Esophagus (tissue), 2 donors: ENCODE measurements around the gene PHF19. TPM values are rescaled to one million over a fixed set of nuclear protein-coding genes. Genes with fewer than 3 reads are reported as not detected.

Source experiments
- H3K27ac ChIP-seq, 2 donors: one replicate each; pipeline ENCODE4 v1.5.1; 2013; ENCODE audit warnings: low read depth in 2 of 2, mild to moderate bottlenecking in 2 of 2, inconsistent platforms in 1 of 2, low read length in 1 of 2, moderate library complexity in 1 of 2
- H3K27me3 ChIP-seq, 2 donors: one replicate each; pipeline ENCODE4 v1.6.1; 2013; ENCODE audit warnings: low read length in 2 of 2, control low read depth in 1 of 2, mild to moderate bottlenecking in 1 of 2; ENCODE audit not compliant: insufficient read depth in 2 of 2, control insufficient read depth in 1 of 2
- H3K36me3 ChIP-seq, 2 donors: one replicate each; pipeline ENCODE4 v1.6.1; 2013; ENCODE audit warnings: low read length in 1 of 2; ENCODE audit not compliant: control insufficient read depth in 2 of 2, insufficient read depth in 2 of 2
- H3K4me1 ChIP-seq, 2 donors: one replicate each; pipeline ENCODE4 v1.6.1; 2013; ENCODE audit warnings: low read length in 1 of 2; ENCODE audit not compliant: control insufficient read depth in 2 of 2, insufficient read depth in 2 of 2
- H3K4me3 ChIP-seq, 2 donors: one replicate each; pipeline ENCODE4 v1.5.1; 2013; ENCODE audit warnings: low read length in 2 of 2, mild to moderate bottlenecking in 2 of 2, low read depth in 1 of 2, moderate library complexity in 1 of 2
- H3K9me3 ChIP-seq, 2 donors: one replicate each; pipeline ENCODE4 v1.6.1; 2013; ENCODE audit warnings: mild to moderate bottlenecking in 2 of 2, low read depth in 1 of 2, low read length in 1 of 2, moderate library complexity in 1 of 2; ENCODE audit not compliant: control insufficient read depth in 2 of 2, insufficient read depth in 1 of 2
- WGBS, 2 donors: extraction: QIAGEN DNeasy Blood & Tissue Kit; methylation state at CpG; one replicate each; pipeline ENCODE4 v1.1.7; 2013; 5-methylcytosine and 5-hydroxymethylcytosine counted together
- polyA plus RNA-seq, 2 donors: library from polyadenylated mRNA; stranded (reverse); fragments of 200-250 nt; gene quantifications; one replicate each; pipeline ENCODE4 v1.2.3, GENCODE V29; 2013
- donor health status: healthy with polysubstance abuse.
- donor health status: Bipolar disorder and iron deficiency.

PHF19 gene
- polyA plus RNA-seq, 2 donors: 22.3 to 28.8 TPM

DNA sequence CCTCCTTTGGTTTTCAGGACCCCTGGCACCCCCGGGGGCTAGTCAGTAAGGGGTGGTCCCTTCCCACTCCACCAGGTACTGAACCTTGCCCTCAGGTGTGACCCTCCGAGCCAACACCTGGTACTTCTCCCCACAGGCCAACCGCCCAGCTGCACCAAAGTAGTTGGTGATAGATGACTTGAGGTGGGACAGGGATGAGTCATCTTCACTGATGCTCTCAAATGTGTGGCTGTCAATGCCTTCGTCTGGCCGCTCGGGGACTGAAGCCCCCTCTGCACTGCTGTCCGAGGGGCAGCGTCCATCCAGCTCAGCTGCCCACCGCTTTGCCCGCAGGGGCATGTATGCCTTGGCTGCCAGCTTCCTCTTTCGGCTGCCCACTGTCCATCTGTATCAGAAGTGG, 19.1 kb downstream of the PHF19 start:
- Histone ChIP-seq H3K4me1 (no peaks in the 10 kb centered on the region), H3K27ac (no peak overlapping the region), H3K4me3 (no peak overlapping the region), H3K9me3 (no peaks in the 10 kb centered on the region), H3K27me3 (no peaks in the 10 kb centered on the region), H3K36me3 (peaks cover 20 to 33% of the 10 kb centered on the region in 2 donors)
- WGBS, 2 donors: 88 to 92% methylated on average over 11 of the region's 11 CpGs

- Histone ChIP-seq H3K27me3 (no peaks in the 10 kb centered on the region), H3K4me1 (no peaks in the 10 kb centered on the region), H3K9me3 (no peaks in the 10 kb centered on the region), H3K27ac (no peak overlapping the region), H3K4me3 (no peak overlapping the region), H3K36me3 (peaks cover 16 to 31% of the 10 kb centered on the region in 2 donors)
- WGBS, 2 donors: 75 to 77% methylated on average over 6 to 7 of the region's 7 CpGs
Observed at GRCh38 chr9:120857481-120857880, 19.5 kb downstream of the PHF19 start.

DNA sequence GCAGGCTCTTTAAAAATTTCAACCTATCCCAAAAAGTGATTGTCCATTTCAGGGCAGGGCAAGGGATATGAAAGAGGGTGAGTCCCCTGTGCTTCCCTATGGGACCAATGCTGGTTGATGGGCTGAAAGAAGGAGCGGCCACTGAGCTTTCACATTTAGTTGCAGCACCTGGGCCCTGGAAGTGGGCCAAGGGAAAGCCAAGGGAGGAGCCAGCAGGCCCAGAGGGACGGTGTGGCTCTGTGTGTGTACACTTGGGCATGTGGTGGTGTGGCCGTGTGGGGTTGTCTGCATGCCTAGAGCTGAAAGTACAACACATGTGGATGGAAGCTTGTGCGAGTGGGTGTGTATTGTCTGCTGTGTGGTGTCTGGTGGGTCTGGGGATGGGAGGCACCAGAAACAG, 20.3 kb downstream of the PHF19 start:
- no peak overlapping the region for H3K4me3 ChIP-seq
- peaks cover 9 to 26% of the 10 kb centered on the region in 2 donors for H3K36me3 ChIP-seq
- H3K4me1 ChIP-seq: no peaks in the 10 kb centered on the region
- H3K27ac ChIP-seq: no peak overlapping the region
- H3K27me3 ChIP-seq: no peaks in the 10 kb centered on the region
- no peaks in the 10 kb centered on the region for H3K9me3 ChIP-seq
- WGBS, 2 donors: 68 to 69% methylated on average over 4 of the region's 4 CpGs

DNA sequence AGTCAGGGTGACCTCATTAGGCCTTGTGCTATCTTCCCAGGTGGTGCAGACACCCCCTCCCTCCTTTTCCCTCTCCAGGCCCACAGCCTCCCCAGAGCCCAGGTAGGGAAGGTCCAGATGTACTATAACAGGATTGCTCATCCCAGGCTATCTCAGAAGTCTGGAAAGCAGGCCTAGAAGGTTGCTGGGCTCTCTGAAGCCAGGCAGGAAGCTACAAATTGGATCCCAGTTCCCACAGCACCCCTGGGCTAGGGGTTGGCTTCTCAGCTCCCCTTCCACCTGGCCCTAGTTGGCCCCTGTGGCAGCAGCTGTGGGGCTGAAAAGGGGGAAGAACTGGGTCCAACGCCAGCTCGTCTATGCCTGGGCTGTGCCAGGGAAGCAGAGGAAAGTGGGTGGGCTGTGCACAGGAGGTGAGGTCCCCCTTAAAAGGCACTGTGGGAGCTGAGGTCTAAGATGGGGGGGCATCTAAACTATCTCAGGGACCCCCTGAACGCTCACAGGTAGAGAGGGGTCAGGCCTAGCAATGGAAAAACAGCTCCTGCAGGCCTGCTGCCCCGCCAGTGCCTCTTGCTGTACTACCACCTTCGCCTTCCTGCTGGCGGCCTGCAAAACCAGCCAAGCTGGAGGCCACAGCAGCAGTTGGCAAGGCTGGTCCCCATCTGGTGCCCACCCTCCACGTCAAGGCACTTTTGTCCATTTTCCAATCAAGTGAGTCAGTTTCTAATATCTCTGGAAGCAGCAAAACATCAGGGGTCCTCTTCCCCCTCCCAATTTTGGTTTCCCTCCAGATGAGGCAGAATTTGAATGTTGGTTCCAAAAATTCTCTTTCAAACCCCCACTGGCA, 20.9 kb downstream of the PHF19 start:
- WGBS, 2 donors: 93 to 94% methylated on average over 7 of the region's 7 CpGs
- no peaks in the 10 kb centered on the region for H3K9me3 ChIP-seq
- H3K4me3 ChIP-seq: no peak overlapping the region
- H3K27ac ChIP-seq: no peak overlapping the region
- no peaks in the 10 kb centered on the region for H3K27me3 ChIP-seq
- H3K36me3 ChIP-seq: peaks cover 9 to 29% of the 10 kb centered on the region in 2 donors
- H3K4me1 ChIP-seq: no peaks in the 10 kb centered on the region

- peaks cover 9 to 19% of the 10 kb centered on the region in 2 donors for H3K36me3 ChIP-seq
- no peak overlapping the region for H3K4me3 ChIP-seq
- no peaks in the 10 kb centered on the region for H3K9me3 ChIP-seq
- 80 to 84% methylated on average over 3 of the region's 3 CpGs for WGBS, 2 donors
- H3K27ac ChIP-seq: no peak overlapping the region
- H3K27me3 ChIP-seq: no peaks in the 10 kb centered on the region
- H3K4me1 ChIP-seq: no peaks in the 10 kb centered on the region
Observed at GRCh38 chr9:120854596-120855327, 22.2 kb downstream of the PHF19 start.

DNA sequence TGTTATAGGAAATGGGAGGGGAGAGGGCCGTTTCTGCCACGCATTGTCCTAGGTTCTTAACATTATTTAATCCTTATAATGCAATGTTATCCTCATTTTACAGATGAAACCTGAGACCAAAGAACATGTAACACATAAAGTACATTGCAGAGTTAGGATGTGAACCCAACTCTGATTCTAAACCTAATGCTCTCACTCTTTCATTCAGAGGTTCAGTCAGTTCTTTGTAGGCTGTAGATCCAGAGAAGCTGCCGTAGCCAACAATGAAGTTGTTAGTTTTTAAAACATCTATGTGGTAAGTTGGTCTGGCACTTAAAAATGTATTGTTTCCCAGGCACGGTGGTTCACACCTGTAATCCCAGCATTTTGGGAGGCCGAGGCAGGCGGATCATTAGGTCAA, 23.8 kb downstream of the PHF19 start:
- Histone ChIP-seq H3K4me1 (no peaks in the 10 kb centered on the region), H3K9me3 (no peaks in the 10 kb centered on the region), H3K27me3 (no peaks in the 10 kb centered on the region), H3K27ac (no peak overlapping the region), H3K4me3 (no peak overlapping the region), H3K36me3 (peaks cover 4 to 15% of the 10 kb centered on the region in 2 donors)
- 79 to 90% methylated on average over 6 of the region's 6 CpGs for WGBS, 2 donors

- Histone ChIP-seq H3K36me3 (peaks cover 4 to 8% of the 10 kb centered on the region in 2 donors), H3K4me3 (no peak overlapping the region), H3K4me1 (no peaks in the 10 kb centered on the region), H3K27me3 (no peaks in the 10 kb centered on the region), H3K27ac (no peak overlapping the region), H3K9me3 (no peaks in the 10 kb centered on the region)
- WGBS, 2 donors: 74 to 75% methylated on average over 5 of the region's 5 CpGs
Observed at GRCh38 chr9:120852240-120853010, 24.6 kb downstream of the PHF19 start.

- peaks cover 4 to 6% of the 10 kb centered on the region in 2 donors for H3K36me3 ChIP-seq
- H3K9me3 ChIP-seq: no peaks in the 10 kb centered on the region
- no peak overlapping the region for H3K4me3 ChIP-seq
- 98 to 100% methylated on average over 1 of the region's 1 CpG for whole genome bisulfite sequencing, 2 donors
- no peaks in the 10 kb centered on the region for H3K4me1 ChIP-seq
- no peaks in the 10 kb centered on the region for H3K27me3 ChIP-seq
- H3K27ac ChIP-seq: no peak overlapping the region
Observed at GRCh38 chr9:120851449-120851848, 25.5 kb downstream of the PHF19 start.

DNA sequence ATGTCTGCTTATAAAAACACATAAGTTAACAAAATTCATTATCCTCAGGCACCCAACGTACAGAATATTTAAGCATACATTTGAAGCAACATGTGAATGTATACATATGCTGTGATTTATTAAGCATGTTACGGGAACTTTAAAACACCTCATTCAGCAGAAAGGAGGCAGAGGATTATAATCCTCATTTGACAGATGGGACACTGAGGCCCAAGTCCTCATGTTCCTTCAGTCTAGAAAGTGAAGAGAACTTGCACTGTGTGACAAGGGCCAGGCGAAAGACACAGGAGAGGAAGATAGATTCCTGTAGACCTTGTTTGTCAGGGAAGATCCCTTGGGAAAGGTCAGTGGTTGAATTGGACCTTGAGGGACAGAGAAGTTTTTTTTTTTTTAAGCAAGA, 26.7 kb downstream of the PHF19 start:
- Histone ChIP-seq H3K27me3 (no peaks in the 10 kb centered on the region), H3K27ac (no peak overlapping the region), H3K36me3 (peaks cover 0 to 6% of the 10 kb centered on the region in 2 donors), H3K4me1 (no peaks in the 10 kb centered on the region), H3K4me3 (no peak overlapping the region), H3K9me3 (no peaks in the 10 kb centered on the region)
- 92 to 94% methylated on average over 3 of the region's 3 CpGs for WGBS, 2 donors
